ENCODE results near the gene OPN4. TPM values are rescaled to one million over a fixed set of nuclear protein-coding genes. Genes with fewer than 3 reads are reported as not detected.

The OPN4 gene
- total RNA-seq, 4 donors from 2014 or later: 1.1 TPM; not detected in 3

- TF ChIP-seq CTCF (IDR thresholded peaks at IDR 0.05): no peak
- ATAC-seq (ENCODE audit: low FRiP score): no peak
- DNase-seq (ENCODE audit: low spot score): no peak
Measured at GRCh38 chr10:86668297-86669165, 14.2 kb downstream of the OPN4 start, which contains the start of gene LDB3. LDB3 (plus strand) TSS chr10:86668511; CDS start chr10:86668692, 181 bp downstream.

GRCh38 chr10:86670290-86670811, 16.0 kb downstream of the OPN4 start:
- no peak for TF ChIP-seq CTCF (IDR thresholded peaks at IDR 0.05)
- DNase-seq (ENCODE audit: low spot score) (no peak), ATAC-seq (ENCODE audit: low FRiP score) (no peak)

DNA sequence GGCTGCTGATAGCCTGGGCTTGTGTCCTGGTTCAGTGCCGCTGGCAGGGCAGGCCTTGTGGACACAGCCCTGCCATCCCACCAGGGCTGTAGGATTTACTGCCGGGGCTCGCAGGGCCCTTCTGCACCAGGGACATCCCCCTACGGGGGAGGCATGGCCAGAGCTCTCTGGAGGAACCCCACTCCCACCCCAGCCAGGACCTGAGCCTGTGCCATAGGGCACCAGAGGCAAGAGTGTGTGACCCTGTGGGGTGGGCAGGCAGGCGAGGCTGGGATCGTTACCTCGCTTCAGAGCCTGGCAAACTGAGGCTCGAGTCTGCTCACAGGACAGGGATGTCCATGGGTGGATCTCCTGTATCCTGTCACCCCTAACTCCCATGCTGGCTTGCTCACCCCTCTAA, 16.5 kb downstream of the OPN4 start:
- DNase-seq (ENCODE audit: low spot score) (no peak), ATAC-seq (ENCODE audit: low FRiP score) (no peak)
- TF ChIP-seq CTCF (IDR thresholded peaks at IDR 0.05): no peak

DNA sequence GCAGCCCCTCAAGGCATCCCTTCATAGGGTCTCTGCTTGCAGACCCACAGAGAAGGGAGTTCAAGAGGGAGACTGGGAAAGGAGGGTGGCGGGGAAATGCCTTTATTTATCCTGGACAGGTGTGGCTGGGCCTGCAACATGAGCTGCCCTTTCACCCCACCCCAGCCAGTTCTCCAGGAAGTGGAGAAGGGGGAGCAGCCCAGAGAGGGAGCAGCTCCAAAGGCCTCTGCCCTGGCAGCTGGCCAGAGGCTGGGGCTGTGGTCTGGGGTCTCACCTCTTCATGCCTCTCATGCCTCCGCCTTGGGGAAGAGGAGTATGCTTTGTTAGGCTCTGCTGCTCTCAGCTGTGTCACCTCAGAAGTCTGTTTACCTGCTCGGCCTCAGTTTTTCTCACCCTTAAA, 17.1 kb downstream of the OPN4 start:
- DNase-seq (ENCODE audit: low spot score): no peak
- no peak for ATAC-seq (ENCODE audit: low FRiP score)
- TF ChIP-seq CTCF (IDR thresholded peaks at IDR 0.05): no peak

- ATAC-seq (ENCODE audit: low FRiP score): no peak
- TF ChIP-seq CTCF (IDR thresholded peaks at IDR 0.05): no peak
- no peak for DNase-seq (ENCODE audit: low spot score)
Measured at GRCh38 chr10:86671985-86672710, 17.8 kb downstream of the OPN4 start.

DNA sequence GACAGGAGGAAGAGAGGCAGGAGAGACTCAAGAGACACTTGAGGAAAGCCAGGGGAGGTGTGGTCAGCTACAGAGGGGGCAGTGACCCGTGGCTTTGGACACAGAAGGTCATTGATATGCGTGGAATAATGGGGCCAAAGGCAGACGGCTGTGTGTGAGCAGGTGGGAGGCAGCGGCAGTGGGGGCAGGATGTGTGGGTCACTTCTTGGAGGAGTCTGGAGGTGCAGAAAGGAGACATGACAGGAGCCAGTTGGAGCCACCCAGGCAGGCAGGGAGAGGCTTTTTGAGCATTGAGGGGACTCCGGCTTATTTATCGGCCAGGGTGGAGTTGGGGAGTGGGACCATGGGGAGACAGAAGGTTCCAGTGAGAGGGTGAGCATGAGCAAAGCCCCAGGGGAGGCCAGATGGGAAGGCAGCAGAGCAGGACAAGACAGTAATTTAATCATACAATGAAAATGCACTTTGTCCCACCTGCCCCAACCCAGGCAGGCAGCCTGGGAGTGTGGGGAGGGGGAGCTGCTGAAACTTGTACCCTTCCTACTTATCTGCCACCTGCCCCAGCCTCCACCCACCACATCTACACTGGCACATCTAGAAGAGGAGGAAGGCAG, 19.0 kb downstream of the OPN4 start:
- no peak for ATAC-seq (ENCODE audit: low FRiP score)
- no peak for DNase-seq (ENCODE audit: low spot score)
- no peak for TF ChIP-seq CTCF (IDR thresholded peaks at IDR 0.05)

Data from omental fat pad (tissue), 4 donors.